Measurements from ENCODE around the gene SLC5A2.

Gene SLC5A2

GRCh38 chr16:31467858-31468257 is 15.1 kb upstream of the SLC5A2 start:
- H4K20me1 ChIP-seq (ENCODE audit: insufficient read depth, low read length): no peaks in the 10 kb centered on the region
- no peak overlapping the region for H3K4me2 ChIP-seq (ENCODE audit: low read depth, low read length)
- H3K9me3 ChIP-seq (replicated peaks; ENCODE audit: insufficient read depth, low read length): no peaks in the 10 kb centered on the region
- no peak overlapping the region for H3K4me3 ChIP-seq (ENCODE audit: low read length)
- H3K27me3 ChIP-seq (replicated peaks; ENCODE audit: insufficient read depth, low read length): peaks cover 2% of the 10 kb centered on the region
- no peak for DNase-seq
- H3K27ac ChIP-seq (ENCODE audit: low read length): no peak overlapping the region
- H3K9me2 ChIP-seq (replicated peaks; ENCODE audit: insufficient read depth, low read length): no peaks in the 10 kb centered on the region
- no peaks in the 10 kb centered on the region for H3F3A ChIP-seq (ENCODE audit: insufficient read depth, low read length)
- no peaks in the 10 kb centered on the region for H3K4me1 ChIP-seq (ENCODE audit: low read length)
- no peaks in the 10 kb centered on the region for H3K36me3 ChIP-seq (replicated peaks; ENCODE audit: insufficient read depth, low read length)
- no peak for TF ChIP-seq EZH2phosphoT487 (IDR thresholded peaks at IDR 0.05; ENCODE audit: low read length)
- TF ChIP-seq CTCF (IDR thresholded peaks at IDR 0.05; ENCODE audit: low read length): no peak
- TF ChIP-seq EZH2 (optimal IDR thresholded peaks at IDR 0.05; ENCODE audit: low read depth, low read length): no peak
- no peaks in the 10 kb centered on the region for H3K79me2 ChIP-seq (ENCODE audit: low read length)
- no peak overlapping the region for H3K9ac ChIP-seq (ENCODE audit: low read length)
- H2AFZ ChIP-seq (ENCODE audit: low read length): no peak overlapping the region

- Histone ChIP-seq H3K9me3 (replicated peaks; ENCODE audit: insufficient read depth, low read length) (no peaks in the 10 kb centered on the region), H4K20me1 (ENCODE audit: insufficient read depth, low read length) (no peaks in the 10 kb centered on the region), H3K4me1 (ENCODE audit: low read length) (no peaks in the 10 kb centered on the region), H3K4me2 (ENCODE audit: low read depth, low read length) (no peak overlapping the region), H3K4me3 (ENCODE audit: low read length) (no peak overlapping the region), H2AFZ (ENCODE audit: low read length) (no peak overlapping the region), H3K9me2 (replicated peaks; ENCODE audit: insufficient read depth, low read length) (no peaks in the 10 kb centered on the region), H3K9ac (ENCODE audit: low read length) (no peak overlapping the region), H3K27ac (ENCODE audit: low read length) (no peak overlapping the region), H3K27me3 (replicated peaks; ENCODE audit: insufficient read depth, low read length) (peaks cover 20% of the 10 kb centered on the region), H3K36me3 (replicated peaks; ENCODE audit: insufficient read depth, low read length) (no peaks in the 10 kb centered on the region), H3F3A (ENCODE audit: insufficient read depth, low read length) (no peaks in the 10 kb centered on the region), H3K79me2 (ENCODE audit: low read length) (no peaks in the 10 kb centered on the region)
- no peak for TF ChIP-seq EZH2 (optimal IDR thresholded peaks at IDR 0.05; ENCODE audit: low read depth, low read length)
- no peak for TF ChIP-seq CTCF (IDR thresholded peaks at IDR 0.05; ENCODE audit: low read length)
- TF ChIP-seq EZH2phosphoT487 (IDR thresholded peaks at IDR 0.05; ENCODE audit: low read length): no peak
- DNase-seq: no peak
These were observed 12.3 kb upstream of the SLC5A2 start for GRCh38 chr16:31470615-31471014.

GRCh38 chr16:31471241-31471874 is 11.6 kb upstream of the SLC5A2 start:
- Histone ChIP-seq H3F3A (ENCODE audit: insufficient read depth, low read length) (no peaks in the 10 kb centered on the region), H3K4me1 (ENCODE audit: low read length) (no peaks in the 10 kb centered on the region), H3K4me3 (ENCODE audit: low read length) (no peak overlapping the region), H3K9me2 (replicated peaks; ENCODE audit: insufficient read depth, low read length) (no peaks in the 10 kb centered on the region), H3K9me3 (replicated peaks; ENCODE audit: insufficient read depth, low read length) (no peaks in the 10 kb centered on the region), H4K20me1 (ENCODE audit: insufficient read depth, low read length) (no peaks in the 10 kb centered on the region), H3K79me2 (ENCODE audit: low read length) (no peaks in the 10 kb centered on the region), H3K4me2 (ENCODE audit: low read depth, low read length) (no peak overlapping the region), H2AFZ (ENCODE audit: low read length) (no peak overlapping the region), H3K36me3 (replicated peaks; ENCODE audit: insufficient read depth, low read length) (no peaks in the 10 kb centered on the region), H3K9ac (ENCODE audit: low read length) (no peak overlapping the region), H3K27ac (ENCODE audit: low read length) (no peak overlapping the region), H3K27me3 (replicated peaks; ENCODE audit: insufficient read depth, low read length) (peaks cover 25% of the 10 kb centered on the region)
- no peak for DNase-seq
- TF ChIP-seq EZH2phosphoT487 (IDR thresholded peaks at IDR 0.05; ENCODE audit: low read length): no peak
- no peak for TF ChIP-seq CTCF (IDR thresholded peaks at IDR 0.05; ENCODE audit: low read length)
- no peak for TF ChIP-seq EZH2 (optimal IDR thresholded peaks at IDR 0.05; ENCODE audit: low read depth, low read length)
